Measurements from ENCODE around the gene TTC7B.

Gene TTC7B

GRCh38 chr14:90551733-90552464 lies 264.3 kb downstream of the TTC7B start:
- H3K27ac Mint-ChIP-seq: no peak overlapping the region
- peaks cover 15% of the 10 kb centered on the region for H3K27me3 Mint-ChIP-seq (ENCODE audit: low read depth)

GRCh38 chr14:90551070-90551704 lies 265.0 kb downstream of the TTC7B start:
- Mint-ChIP-seq H3K9me3 (no peaks in the 10 kb centered on the region), H3K4me3 (no peak overlapping the region), H3K27me3 (ENCODE audit: low read depth) (peaks cover 11% of the 10 kb centered on the region), H3K36me3 (ENCODE audit: low read depth) (no peaks in the 10 kb centered on the region), H3K27ac (no peak overlapping the region), H3K4me1 (peaks cover 29% of the 10 kb centered on the region)
- TF ChIP-seq CTCF (IDR thresholded peaks at IDR 0.05; ENCODE audit: unreplicated experiment in 3 of 3): no peak

More at GRCh38 chr14:90551733-90552464, 264.3 kb downstream of the TTC7B start:
- Mint-ChIP-seq H3K4me1 (peaks cover 27% of the 10 kb centered on the region), H3K36me3 (ENCODE audit: low read depth) (no peaks in the 10 kb centered on the region), H3K4me3 (no peak overlapping the region), H3K9me3 (no peaks in the 10 kb centered on the region)
- TF ChIP-seq CTCF (IDR thresholded peaks at IDR 0.05; ENCODE audit: unreplicated experiment in 3 of 3): no peak

GRCh38 chr14:90549794-90550641 lies 266.2 kb downstream of the TTC7B start:
- H3K27ac Mint-ChIP-seq: no peak overlapping the region
- no peaks in the 10 kb centered on the region for H3K36me3 Mint-ChIP-seq (ENCODE audit: low read depth)
- H3K4me3 Mint-ChIP-seq: no peak overlapping the region
- TF ChIP-seq CTCF (IDR thresholded peaks at IDR 0.05; ENCODE audit: unreplicated experiment in 3 of 3): no peak
- H3K27me3 Mint-ChIP-seq (ENCODE audit: low read depth): peaks cover 6% of the 10 kb centered on the region
- peaks cover 30% of the 10 kb centered on the region for H3K4me1 Mint-ChIP-seq
- H3K9me3 Mint-ChIP-seq: no peaks in the 10 kb centered on the region

GRCh38 chr14:90548455-90548854 lies 267.8 kb downstream of the TTC7B start:
- H3K4me3 Mint-ChIP-seq: no peak overlapping the region
- no peak overlapping the region for H3K27ac Mint-ChIP-seq
- no peaks in the 10 kb centered on the region for H3K9me3 Mint-ChIP-seq
- no peak for TF ChIP-seq CTCF (IDR thresholded peaks at IDR 0.05; ENCODE audit: unreplicated experiment in 3 of 3)
- peaks cover 24% of the 10 kb centered on the region for H3K4me1 Mint-ChIP-seq
- H3K36me3 Mint-ChIP-seq (ENCODE audit: low read depth): no peaks in the 10 kb centered on the region
- peaks cover 6% of the 10 kb centered on the region for H3K27me3 Mint-ChIP-seq (ENCODE audit: low read depth)

GRCh38 chr14:90547968-90548367 lies 268.3 kb downstream of the TTC7B start:
- no peaks in the 10 kb centered on the region for H3K9me3 Mint-ChIP-seq
- no peak overlapping the region for H3K27ac Mint-ChIP-seq
- peaks cover 27% of the 10 kb centered on the region for H3K4me1 Mint-ChIP-seq
- H3K4me3 Mint-ChIP-seq: no peak overlapping the region
- TF ChIP-seq CTCF (IDR thresholded peaks at IDR 0.05; ENCODE audit: unreplicated experiment in 3 of 3): no peak
- H3K36me3 Mint-ChIP-seq (ENCODE audit: low read depth): no peaks in the 10 kb centered on the region
- peaks cover 6% of the 10 kb centered on the region for H3K27me3 Mint-ChIP-seq (ENCODE audit: low read depth)

All from nephron (organoid).